Esophagus mucosa (tissue), 1 donor: ENCODE data around the gene RNF40. TPM values are rescaled to one million over a fixed set of nuclear protein-coding genes. Genes with fewer than 3 reads are reported as not detected.

Experiments used
- ATAC-seq: fragments of 200-7000 bp; cut with Tn5 transposase; one replicate; pipeline ENCODE4 v1.9.1; 2020
- total RNA-seq: library from RNA; stranded (reverse); gene quantifications from one replicate; pipeline ENCODE4 v1.2.4, GENCODE V29; 2023
- donor health status: DM: yes; HTN: yes; CAD: no.

Gene RNF40
- total RNA-seq, 1 donor from 2014 or later, result 56.8 TPM

GRCh38 chr16:30762991-30763725, 1.0 kb downstream of the RNF40 start:
- no peak for ATAC-seq

GRCh38 chr16:30764086-30764485, 2.0 kb downstream of the RNF40 start:
- ATAC-seq, result no peak

GRCh38 chr16:30764816-30765465, 2.8 kb downstream of the RNF40 start:
- no peak for ATAC-seq

- no peak for ATAC-seq
Observed at GRCh38 chr16:30766206-30766932, 4.2 kb downstream of the RNF40 start.

- ATAC-seq, result no peak
Observed at GRCh38 chr16:30766933-30767284, 4.8 kb downstream of the RNF40 start.

DNA sequence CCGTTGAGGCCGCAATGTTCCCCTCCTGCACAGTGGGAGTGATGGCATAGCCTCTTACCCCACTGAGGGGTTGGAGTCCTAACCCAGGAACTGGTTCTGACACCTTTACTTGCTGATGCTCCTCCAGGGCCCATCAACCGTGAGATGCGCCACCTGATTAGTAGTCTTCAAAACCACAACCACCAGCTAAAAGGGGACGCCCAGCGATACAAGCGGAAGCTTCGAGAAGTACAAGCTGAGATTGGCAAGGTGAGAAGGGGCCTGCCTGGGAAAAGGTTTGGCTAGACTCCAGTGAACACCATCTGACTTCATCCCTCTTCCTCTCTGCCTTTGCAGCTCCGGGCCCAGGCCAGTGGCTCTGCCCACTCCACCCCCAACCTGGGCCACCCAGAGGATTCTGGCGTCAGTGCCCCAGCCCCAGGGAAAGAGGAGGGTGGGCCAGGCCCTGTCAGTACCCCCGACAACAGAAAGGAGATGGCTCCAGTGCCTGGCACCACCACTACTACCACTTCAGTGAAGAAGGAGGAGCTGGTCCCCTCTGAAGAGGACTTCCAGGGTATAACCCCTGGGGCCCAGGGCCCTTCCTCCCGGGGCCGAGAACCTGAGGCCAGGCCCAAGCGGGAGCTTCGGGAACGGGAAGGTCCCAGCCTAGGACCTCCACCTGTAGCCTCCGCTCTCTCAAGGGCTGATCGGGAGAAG, 5.8 kb downstream of the RNF40 start:
- no peak for ATAC-seq

DNA sequence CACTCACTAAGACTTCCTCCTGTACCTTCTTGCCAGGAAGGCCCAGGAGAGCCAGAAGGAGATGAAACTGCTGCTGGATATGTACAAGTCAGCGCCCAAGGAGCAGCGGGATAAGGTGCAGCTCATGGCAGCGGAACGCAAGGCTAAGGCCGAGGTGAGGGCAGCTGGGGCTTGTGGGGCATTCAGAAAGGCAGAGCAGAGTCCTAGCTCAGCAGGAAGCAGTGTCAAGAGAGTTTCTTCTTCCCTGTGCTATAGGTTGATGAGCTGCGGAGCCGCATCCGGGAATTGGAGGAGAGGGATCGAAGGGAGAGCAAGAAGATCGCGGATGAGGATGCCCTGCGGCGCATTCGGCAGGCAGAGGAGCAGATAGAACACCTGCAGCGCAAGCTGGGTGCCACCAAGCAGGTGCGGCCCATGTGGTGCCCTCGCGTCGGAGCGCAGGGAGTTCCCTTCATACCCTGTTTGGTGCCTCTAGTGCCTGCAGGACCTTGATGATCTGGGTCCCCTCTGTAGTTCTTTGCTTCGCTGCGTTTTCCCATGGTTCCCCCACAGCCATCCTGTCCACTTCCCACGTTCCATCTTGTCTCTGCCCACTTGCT, 6.6 kb downstream of the RNF40 start:
- no peak for ATAC-seq

GRCh38 chr16:30769379-30770089, 7.4 kb downstream of the RNF40 start:
- peak; percentile 8 for ATAC-seq

GRCh38 chr16:30771726-30772125, 9.6 kb downstream of the RNF40 start:
- peak; percentile 61 for ATAC-seq

DNA sequence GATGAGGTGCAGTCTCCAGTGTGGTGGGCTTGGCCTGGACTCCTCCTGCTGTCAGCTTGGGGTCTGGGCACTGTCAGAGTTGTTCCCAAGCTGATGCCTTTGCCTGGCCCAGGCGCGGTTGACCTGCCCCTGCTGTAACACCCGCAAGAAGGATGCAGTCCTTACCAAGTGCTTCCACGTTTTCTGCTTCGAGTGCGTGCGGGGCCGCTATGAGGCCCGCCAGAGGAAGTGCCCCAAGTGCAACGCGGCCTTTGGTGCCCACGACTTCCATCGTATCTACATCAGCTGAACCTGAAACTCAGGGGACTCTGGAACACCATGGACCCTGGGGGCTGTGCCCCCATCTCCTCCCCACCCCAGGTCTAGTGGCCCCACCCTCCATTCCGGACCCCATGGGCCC, 11.7 kb downstream of the RNF40 start:
- ATAC-seq, result no peak

DNA sequence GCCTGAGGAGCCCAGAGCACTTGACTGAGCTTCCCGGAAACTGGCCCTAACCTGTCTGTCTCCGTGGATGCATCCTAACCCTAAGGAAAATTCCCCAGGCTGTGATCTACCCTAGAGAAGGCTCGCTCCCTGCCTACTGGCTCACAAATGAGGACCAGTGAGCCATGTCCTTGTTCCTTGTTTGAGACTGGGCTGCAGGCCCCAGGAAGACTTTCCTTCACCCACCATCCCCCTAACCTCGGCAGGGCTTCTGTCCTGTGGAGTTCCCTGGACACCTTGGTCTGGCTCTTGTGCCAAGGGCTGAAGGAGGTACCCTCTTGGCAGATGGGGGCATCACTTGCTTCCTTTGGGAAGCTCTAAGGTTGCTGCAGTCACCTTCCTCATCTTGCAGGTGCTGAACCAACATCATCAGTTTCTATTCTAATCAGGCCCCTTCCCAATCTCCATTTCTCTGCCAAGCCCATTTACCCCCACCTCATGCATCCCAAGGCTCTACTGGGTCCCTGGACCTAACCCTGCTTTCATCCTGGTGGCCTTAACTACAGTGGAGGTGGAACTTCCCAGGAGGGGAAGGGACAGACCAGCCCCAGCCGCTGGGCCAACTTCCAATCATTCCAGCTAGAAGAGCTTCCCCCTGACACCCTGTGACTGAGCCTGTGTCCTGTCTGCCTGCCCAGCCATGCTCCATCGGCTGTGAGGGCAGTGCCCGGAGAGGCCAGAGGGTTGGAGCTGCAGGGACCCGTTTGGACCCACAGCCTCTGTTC, 12.4 kb downstream of the RNF40 start:
- no peak for ATAC-seq

DNA sequence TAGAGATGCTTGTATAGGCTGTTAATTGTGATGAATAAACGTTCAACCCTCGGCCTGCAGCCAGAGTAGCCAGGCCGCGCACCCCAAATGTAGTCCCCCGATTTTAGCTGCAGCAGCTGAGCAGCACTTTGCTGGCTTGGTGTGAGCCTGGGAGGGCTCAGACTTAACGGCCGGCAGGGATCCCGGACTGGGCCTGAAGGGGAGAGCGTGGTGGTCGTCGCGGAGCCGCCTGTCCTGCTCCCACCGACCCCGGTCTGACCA, 12.9 kb downstream of the RNF40 start:
- no peak for ATAC-seq

- ATAC-seq, result peak; percentile 77
Observed at GRCh38 chr16:30775392-30776188, 13.5 kb downstream of the RNF40 start.

GRCh38 chr16:30777591-30778297, 15.6 kb downstream of the RNF40 start:
- ATAC-seq, result no peak

- no peak for ATAC-seq
Observed at GRCh38 chr16:30778549-30779244, 16.6 kb downstream of the RNF40 start.

- ATAC-seq, result no peak
Observed at GRCh38 chr16:30779596-30779995, 17.5 kb downstream of the RNF40 start.

- no peak for ATAC-seq
Observed at GRCh38 chr16:30780021-30780420, 17.9 kb downstream of the RNF40 start.

GRCh38 chr16:30780549-30780948, 18.4 kb downstream of the RNF40 start:
- ATAC-seq, result no peak
